HepG2 (cell line): Measurements from ENCODE around the gene CAGE1. TPM values are rescaled to one million over a fixed set of nuclear protein-coding genes. Genes with fewer than 3 reads are reported as not detected.

Source experiments
- AHDC1 ChIP-seq: sonication (generic); formaldehyde crosslinking; IDR thresholded peaks from 2 replicates; pipeline ENCODE4 v1.5.1; 2020; ENCODE audit warnings: mild to moderate bottlenecking, missing genetic modification reagents, borderline replicate concordance
- ASH2L ChIP-seq: fragments of 300-600, 200-600 bp; sonication (generic); IDR thresholded peaks from 2 replicates; pipeline ENCODE4 v1.7.0; 2017; ENCODE audit warnings: low read depth, mild to moderate bottlenecking, moderate library complexity, mixed read lengths, low read length; ENCODE audit not compliant: insufficient read length
- ATM ChIP-seq: fragments of 450-650 bp; IDR thresholded peaks from 2 replicates; pipeline ENCODE4 v1.7.1; 2017; ENCODE audit warnings: mild to moderate bottlenecking, borderline replicate concordance
- E2F5 ChIP-seq: sonication (generic); formaldehyde crosslinking; conservative IDR thresholded peaks from 2 replicates; pipeline ENCODE4 v1.4.0; 2020; ENCODE audit warnings: missing genetic modification reagents
- ESRRA ChIP-seq: sonication (generic); formaldehyde crosslinking; IDR thresholded peaks from 2 replicates; pipeline ENCODE4 v1.5.1; 2020; ENCODE audit warnings: mild to moderate bottlenecking, low read depth, missing genetic modification reagents
- ETV5 ChIP-seq: IDR thresholded peaks from 2 replicates; pipeline ENCODE4 v1.6.1; 2018; ENCODE audit warnings: missing biosample characterization, missing genetic modification reagents, inconsistent platforms, borderline replicate concordance
- FOSL1 ChIP-seq: sonication (generic); formaldehyde crosslinking; IDR thresholded peaks from 2 replicates; pipeline ENCODE4 v1.9.0; 2021; ENCODE audit warnings: missing genetic modification reagents, borderline replicate concordance
- FOXA3 ChIP-seq: IDR thresholded peaks from 2 replicates; pipeline ENCODE4 v1.6.1; 2016; ENCODE audit warnings: missing genetic modification reagents, missing compliant biosample characterization
- FOXP1 ChIP-seq, 2 experiments: fragments of 450-650 bp in 1 of 2; IDR thresholded peaks; 2 replicates each; pipeline ENCODE4 v1.6.1; 2017 to 2018; ENCODE audit warnings: antibody characterized with exemption in 1 of 2
- MAFF ChIP-seq: IDR thresholded peaks from 2 replicates; pipeline ENCODE4 v1.6.1; 2011; ENCODE audit warnings: low read depth, low read length, improper control_type of control experiment
- MAFG ChIP-seq: sonication (generic); formaldehyde crosslinking; IDR thresholded peaks from 2 replicates; pipeline ENCODE4 v1.5.1; 2020; ENCODE audit warnings: mild to moderate bottlenecking, missing genetic modification reagents
- PRMT3 ChIP-seq: sonication (generic); formaldehyde crosslinking; IDR thresholded peaks from 2 replicates; pipeline ENCODE4 v1.8.1; 2022; ENCODE audit warnings: low read depth, mild to moderate bottlenecking, moderate library complexity, missing genetic modification reagents, borderline replicate concordance
- RXRA ChIP-seq: sonication (generic); formaldehyde crosslinking; IDR thresholded peaks from 2 replicates; pipeline ENCODE4 v1.5.1; 2020; ENCODE audit warnings: missing genetic modification reagents
- TGIF2 ChIP-seq: IDR thresholded peaks from 2 replicates; pipeline ENCODE4 v1.6.1; 2016; ENCODE audit warnings: control low read depth, missing compliant biosample characterization
- ZBTB33 ChIP-seq: sonication (generic); formaldehyde crosslinking; IDR thresholded peaks from 2 replicates; pipeline ENCODE4 v1.4.0; 2020; ENCODE audit warnings: missing genetic modification reagents
- ZFP36L2 ChIP-seq: sonication (generic); formaldehyde crosslinking; IDR thresholded peaks from 2 replicates; pipeline ENCODE4 v1.4.0; 2020; ENCODE audit warnings: missing genetic modification reagents
- ZMAT5 ChIP-seq: sonication (generic); formaldehyde crosslinking; IDR thresholded peaks from 2 replicates; pipeline ENCODE4 v1.5.0; 2020; ENCODE audit warnings: mild to moderate bottlenecking, low read depth, missing genetic modification reagents, borderline replicate concordance
- ZNF468 ChIP-seq: sonication (generic); formaldehyde crosslinking; IDR thresholded peaks from 2 replicates; pipeline ENCODE4 v1.8.0; 2022; ENCODE audit warnings: mild to moderate bottlenecking, moderate library complexity, missing genetic modification reagents
- ZNF549 ChIP-seq: sonication (generic); formaldehyde crosslinking; IDR thresholded peaks from 2 replicates; pipeline ENCODE4 v1.5.0; 2020; ENCODE audit warnings: missing genetic modification reagents
- ZNF709 ChIP-seq: sonication (generic); formaldehyde crosslinking; IDR thresholded peaks from 2 replicates; pipeline ENCODE4 v1.5.0; 2020; ENCODE audit warnings: mild to moderate bottlenecking, missing genetic modification reagents
- ZSCAN21 ChIP-seq: sonication (generic); formaldehyde crosslinking; IDR thresholded peaks from 2 replicates; pipeline ENCODE4 v1.8.0; 2022; ENCODE audit warnings: mild to moderate bottlenecking, missing genetic modification reagents, moderate library complexity, borderline replicate concordance
- polyA plus RNA-seq, 8 experiments: library from polyadenylated mRNA; depleted of rRNA in 3 of 8; stranded (reverse) in 7 of 8; unstranded in 1 of 8; fragments of >200 nt; fragmentation: Illumina TruSeq in 4 of 8; extraction: Trizol in 4 of 8; gene quantifications; 2 replicates each; pipeline versions ENCODE4 v1.2.1 to v1.2.3, GENCODE V29; 2011 to 2016; ENCODE audit warnings: low read depth in 4 of 8, missing spikeins in 1 of 8, mixed read lengths in 1 of 8; ENCODE audit not compliant: insufficient read depth in 1 of 8
- total RNA-seq, 5 experiments: library from RNA; depleted of rRNA; stranded (reverse); fragments of >200 nt; fragmentation: Illumina TruSeq; extraction: Trizol; gene quantifications; 2 replicates each; pipeline ENCODE4 v1.2.3, GENCODE V29; 2016; ENCODE audit warnings: low read depth in 1 of 5

The CAGE1 gene
- total and polyA plus RNA-seq, 2 of the 13 experiments (the other 11 are each of a cell fraction or from before 2014, with no cell fraction given) = 0.03 to 0.15 TPM

GRCh38 chr6:7341989-7342742 is 47.4 kb downstream of the CAGE1 start (continued):
- TF ChIP-seq ZBTB33 (CRISPR knock-in tag) (peak; percentile 55; the same call in 1 of the 2 replicates), MAFG (CRISPR knock-in tag) (no peak), ATM (no peak), AHDC1 (CRISPR knock-in tag) (peak; percentile 59; the same call in 1 of the 2 replicates), TGIF2 (CRISPR knock-in tag) (peak; percentile 35; the same call in 1 of the 2 replicates), E2F5 (CRISPR knock-in tag) (no peak), ZSCAN21 (CRISPR knock-in tag) (0 out of 2 replicates have a peak, but pooled peaks have one; percentile 11), FOSL1 (CRISPR knock-in tag) (peak; percentile 98), RXRA (peak; percentile 59), FOXA3 (0 out of 2 replicates have a peak, but pooled peaks have one; percentile 44), ZNF468 (CRISPR knock-in tag) (no peak), ASH2L (no peak), ESRRA (CRISPR knock-in tag) (no peak), ZMAT5 (CRISPR knock-in tag) (no peak), ETV5 (peak; percentile 54; the same call in 1 of the 2 replicates), ZNF549 (CRISPR knock-in tag) (no peak), ZFP36L2 (no peak), PRMT3 (CRISPR knock-in tag) (no peak), MAFF (no peak), ZNF709 (no peak), FOXP1 (IDR thresholded peaks at IDR 0.05) (no peak), FOXP1 (CRISPR knock-in tag; IDR thresholded peaks at IDR 0.05) (0 out of 2 replicates have a peak, but pooled peaks have one; percentile 15)
